Measurements from ENCODE around the gene BTBD9.

Gene BTBD9

GRCh38 chr6:38423746-38424145 lies 216.0 kb downstream of the BTBD9 start:
- no peak for DNase-seq

DNA sequence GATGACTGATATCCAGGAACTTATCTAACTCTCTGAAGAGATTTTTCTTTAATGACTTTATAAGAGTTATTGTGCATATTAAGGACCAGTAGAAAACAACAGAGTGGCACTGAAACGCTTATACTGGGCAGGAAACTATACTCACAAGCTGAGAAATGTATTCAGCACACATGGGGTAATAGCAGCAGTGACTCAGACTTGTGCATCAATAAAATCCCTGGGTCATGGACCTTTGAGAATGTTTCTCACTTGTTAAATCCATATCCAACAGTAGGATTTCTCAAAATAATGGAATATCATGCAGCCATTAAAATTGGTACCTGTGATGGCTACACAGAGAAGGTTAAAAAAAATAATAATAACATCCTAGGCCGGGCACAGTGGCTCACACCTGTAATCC lies 219.5 kb downstream of the BTBD9 start:
- DNase-seq = no peak

DNA sequence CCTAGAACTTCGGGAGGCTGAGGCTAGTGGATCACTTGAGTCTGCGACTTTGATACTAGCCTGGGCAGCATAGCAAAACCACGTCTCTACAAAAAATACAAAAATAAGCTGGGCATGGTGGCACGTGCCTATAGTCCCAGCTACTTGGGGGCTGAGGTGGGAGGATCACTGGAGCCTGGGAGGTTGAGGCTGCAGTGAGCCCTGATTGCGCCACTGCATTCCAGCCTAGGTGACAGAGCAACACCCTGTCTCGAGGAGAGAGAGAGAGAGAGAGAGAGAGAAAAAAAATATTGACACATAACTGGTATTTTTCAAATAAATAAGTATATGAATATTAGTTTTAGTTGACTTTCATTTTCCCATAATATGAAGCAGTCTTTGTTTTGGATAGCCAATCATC lies 222.2 kb downstream of the BTBD9 start:
- DNase-seq = no peak

DNA sequence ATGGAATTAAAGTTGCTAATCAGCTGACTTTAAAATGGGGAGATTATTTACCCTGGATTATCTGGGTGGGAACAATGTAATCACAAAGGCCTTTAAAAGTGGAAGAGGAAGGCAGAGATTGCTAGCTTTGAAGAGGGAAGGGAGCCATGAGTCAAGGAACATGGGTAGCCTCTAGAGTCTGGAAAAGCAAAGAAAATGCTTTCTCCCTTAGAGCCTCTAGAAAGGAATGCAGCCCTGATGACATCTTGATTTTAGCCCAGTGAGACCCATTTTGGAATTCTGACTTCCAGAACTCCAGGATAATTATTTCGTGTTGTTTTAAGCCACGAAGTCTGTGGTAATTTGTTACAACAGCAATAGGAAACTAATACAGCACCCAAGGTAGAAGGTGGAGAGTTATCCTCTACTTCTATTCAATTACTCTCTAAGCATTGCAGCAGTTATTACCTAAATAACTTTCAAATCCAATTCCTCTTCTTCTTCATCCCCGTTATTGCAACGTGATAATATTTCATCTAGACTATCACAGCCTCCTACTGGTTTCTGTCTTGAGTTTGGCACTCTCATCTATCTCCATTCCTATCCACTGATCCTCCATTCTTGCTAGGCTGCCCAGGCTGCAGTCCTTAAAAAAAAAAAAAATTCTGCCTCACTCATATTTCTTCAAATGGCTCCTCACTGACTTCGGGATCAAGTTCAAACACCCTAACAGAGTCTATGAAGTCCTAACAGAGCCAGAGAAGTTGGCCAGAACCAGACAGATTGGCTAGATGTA lies 224.3 kb downstream of the BTBD9 start:
- DNase-seq = no peak

DNA sequence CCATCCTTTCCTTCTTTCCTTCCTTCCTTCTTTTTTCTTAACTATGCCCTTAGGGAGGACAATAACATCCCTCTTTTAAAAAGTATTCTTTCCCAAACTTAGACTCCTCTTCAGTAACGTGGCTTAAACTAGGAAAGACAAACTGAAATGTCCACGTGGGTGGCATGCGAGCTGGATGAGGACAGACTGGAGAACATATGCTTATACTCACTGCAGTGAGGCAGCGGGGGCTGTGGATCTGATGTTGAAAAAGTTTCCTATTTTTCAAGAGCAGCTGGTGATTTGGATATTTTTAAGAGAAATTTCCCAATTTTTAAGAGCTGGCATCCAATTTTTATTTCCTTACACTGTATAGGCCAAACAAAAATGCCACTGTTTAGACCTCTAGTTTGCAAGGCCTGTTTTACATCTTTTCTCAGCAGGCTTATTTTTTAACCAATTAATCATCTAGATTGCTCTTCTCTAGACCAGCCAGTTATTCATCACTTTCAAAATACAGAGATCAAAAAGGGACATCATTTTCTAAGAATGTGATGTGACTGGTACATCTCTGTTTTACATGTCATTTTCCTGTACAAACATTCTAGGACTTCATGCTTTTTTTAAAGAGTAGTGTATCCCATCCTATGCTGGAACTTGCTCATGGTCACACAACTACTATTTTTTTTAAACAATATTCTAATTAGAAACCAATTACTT lies 226.5 kb downstream of the BTBD9 start:
- DNase-seq = no peak

DNA sequence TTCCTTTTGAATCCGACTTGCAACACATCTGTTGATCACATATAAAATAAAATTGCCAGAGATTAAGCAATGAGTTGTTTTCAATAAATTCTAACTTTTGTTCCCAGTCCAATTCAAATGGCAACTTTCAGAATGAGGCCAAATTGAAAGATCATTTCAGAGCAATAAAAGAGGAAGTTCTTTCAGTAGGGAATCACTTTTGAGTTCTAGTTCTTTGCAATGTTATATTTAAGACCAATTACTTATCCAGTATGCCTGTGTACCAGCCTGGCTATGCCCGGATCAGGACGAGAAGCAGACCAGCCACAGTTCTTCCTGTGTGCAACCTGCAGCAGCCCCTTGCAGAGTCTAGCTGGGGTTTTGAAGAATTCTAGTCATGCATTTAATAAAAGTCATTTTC lies 232.5 kb downstream of the BTBD9 start:
- no peak for DNase-seq

GRCh38 chr6:38406096-38406495 lies 233.6 kb downstream of the BTBD9 start:
- no peak for DNase-seq

- DNase-seq = no peak
Measured at GRCh38 chr6:38404900-38405556, 234.7 kb downstream of the BTBD9 start.

DNA sequence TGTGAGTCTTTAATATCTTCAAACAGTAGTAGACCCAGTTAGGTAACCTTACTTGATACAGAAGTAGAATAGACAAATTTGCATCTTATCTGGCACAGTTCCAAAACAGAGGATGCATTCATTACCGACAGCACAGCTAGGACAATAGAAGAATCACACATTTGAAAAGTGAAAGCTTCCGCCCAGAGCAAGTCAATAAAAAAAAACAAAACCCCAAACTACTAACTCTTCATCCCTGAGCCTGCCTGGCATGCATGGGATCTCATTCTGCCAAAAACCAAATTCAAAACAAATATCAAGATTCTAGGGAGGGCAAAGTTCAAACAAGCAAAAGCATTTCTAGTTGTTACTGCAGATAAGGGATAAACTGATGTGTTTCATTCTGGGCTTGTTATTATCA lies 235.4 kb downstream of the BTBD9 start:
- DNase-seq = peak; percentile 73

DNA sequence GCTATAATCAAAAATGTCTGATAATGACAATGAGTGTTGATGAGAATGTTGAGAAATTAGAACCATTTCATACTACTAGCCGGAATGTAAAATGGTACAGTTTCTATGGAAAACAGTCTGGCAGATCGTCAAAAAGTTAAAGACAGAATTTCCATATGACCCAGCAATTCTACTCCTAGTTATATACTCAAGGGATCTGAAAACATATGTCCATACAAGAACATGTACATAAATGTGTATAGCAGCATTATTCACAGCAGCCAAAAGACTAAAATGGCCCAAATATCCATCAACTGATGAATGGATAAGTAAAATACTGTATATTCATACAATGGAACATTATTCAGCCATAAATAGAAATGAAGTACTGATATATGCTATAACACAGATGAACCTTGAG lies 236.2 kb downstream of the BTBD9 start:
- DNase-seq = no peak

- no peak for DNase-seq
Measured at GRCh38 chr6:38400764-38401163, 239.0 kb downstream of the BTBD9 start.

DNA sequence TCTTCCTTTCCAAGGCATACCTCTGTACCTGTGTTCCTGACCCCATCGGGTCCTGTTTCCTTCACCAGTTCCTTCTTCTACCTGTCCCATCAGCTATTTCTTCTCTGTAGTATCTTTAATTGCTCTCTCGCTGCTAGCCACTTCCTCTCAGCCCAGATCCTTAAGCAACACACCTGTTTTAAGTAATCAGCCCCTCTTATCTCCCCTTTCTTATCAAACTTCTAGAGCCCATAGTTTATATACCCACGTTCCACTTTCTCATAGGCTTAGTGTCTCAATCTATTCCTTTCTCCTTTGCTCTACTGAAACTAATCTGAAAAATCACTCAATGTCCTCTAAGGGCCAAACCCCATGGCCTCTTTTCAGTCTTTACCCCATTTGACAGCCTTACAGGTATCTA lies 239.6 kb downstream of the BTBD9 start:
- no peak for DNase-seq

DNA sequence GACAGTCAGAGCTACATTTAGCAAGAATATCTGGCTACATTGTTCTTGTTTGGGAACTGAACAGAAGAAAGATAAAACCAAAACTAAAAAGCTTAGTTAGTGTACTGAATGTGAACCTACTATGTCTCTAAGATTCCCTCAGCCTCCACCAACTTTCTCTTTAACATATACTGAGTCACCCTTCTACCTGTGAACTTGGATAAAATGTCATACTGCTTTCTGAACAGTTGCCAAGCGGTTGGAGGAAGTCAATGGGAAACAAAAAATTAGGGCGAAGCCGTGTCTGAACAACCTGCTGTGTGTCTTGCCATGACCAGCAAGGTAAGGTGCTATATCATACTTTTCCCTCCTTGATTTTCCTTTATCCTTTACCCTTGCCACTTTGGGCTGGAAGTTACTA lies 243.5 kb downstream of the BTBD9 start:
- no peak for DNase-seq

DNA sequence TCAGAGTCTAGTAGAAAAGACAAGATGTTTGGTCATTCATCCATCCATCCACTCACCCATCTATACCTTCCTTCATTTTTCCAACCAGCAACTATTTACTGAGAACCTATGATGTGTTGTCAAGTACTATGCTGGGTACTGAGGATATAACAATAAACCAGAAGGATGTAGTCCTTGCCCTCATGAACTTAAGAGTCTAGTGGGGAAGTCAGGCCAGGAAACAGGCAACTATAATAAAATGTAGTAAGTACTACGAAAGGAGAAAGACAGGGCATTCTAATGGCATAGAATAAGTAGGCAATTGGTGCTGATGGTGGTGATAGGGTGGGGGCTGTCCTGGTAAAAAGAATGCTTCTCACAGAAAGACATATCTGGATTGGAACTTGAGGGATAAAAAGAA lies 245.7 kb downstream of the BTBD9 start:
- DNase-seq = no peak

- no peak for DNase-seq
Measured at GRCh38 chr6:38391626-38392579, 247.8 kb downstream of the BTBD9 start.

- no peak for DNase-seq
Measured at GRCh38 chr6:38391206-38391605, 248.5 kb downstream of the BTBD9 start.

DNA sequence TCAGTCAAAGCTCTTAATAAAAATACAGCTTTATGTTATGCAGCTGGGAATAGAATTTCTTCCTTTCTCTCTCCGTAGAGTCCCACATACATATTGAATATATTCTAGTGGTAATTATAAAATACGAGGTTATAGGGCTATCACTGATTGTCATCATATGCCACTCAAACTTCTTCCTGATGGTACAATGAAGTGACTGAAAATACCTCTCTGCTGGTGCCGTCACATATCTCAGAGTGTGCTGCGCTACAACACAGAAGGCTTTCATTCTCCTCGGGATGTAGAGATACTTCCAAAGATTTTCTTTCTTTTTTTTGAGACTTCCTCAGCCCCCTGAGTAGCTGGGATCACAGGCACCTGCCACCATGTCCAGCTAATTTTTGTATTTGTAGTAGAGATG lies 249.9 kb downstream of the BTBD9 start:
- DNase-seq = no peak

DNA sequence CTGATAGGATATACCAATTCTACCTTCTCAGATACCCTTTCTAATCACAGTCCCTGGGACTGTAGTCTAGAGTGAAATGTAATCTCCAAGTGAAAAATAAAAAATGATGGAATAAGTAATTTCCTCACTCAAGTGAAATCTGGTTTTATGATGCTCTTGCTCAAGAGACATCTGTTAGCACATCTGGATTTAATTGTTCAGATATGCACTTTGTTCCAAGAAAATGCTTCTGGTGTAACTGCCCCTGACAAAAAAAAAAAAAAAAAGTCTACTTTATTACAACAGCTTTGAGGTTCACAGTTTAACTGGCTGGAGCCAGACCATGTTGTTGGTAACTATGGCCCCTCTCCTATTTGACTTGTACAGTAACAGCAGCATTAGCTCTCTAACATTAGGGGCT lies 251.8 kb downstream of the BTBD9 start:
- DNase-seq = no peak

- DNase-seq = no peak
Measured at GRCh38 chr6:38387461-38387860, 252.3 kb downstream of the BTBD9 start.

GRCh38 chr6:38378801-38379200 lies 260.9 kb downstream of the BTBD9 start:
- DNase-seq = no peak

- DNase-seq = no peak
Measured at GRCh38 chr6:38375937-38376336, 263.8 kb downstream of the BTBD9 start.

- DNase-seq = no peak
Measured at GRCh38 chr6:38375341-38375740, 264.4 kb downstream of the BTBD9 start.

DNA sequence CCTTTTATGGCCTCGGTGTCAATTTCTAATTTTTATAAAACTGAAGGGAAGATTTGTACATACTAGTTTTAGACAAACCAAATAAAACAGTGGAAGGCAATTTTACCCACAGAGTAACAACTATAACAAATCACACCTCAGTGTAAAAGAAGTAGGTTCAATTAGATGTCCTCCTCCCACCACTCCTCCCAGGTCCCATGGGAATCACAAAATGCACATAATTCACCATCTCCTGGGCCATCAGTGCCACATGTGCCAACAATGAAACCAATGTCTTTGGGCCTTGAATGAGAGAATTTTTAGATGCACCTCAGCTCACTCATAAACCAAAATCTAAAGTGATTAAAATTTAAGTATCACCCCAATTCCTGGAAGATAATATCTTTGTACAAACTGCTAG lies 267.8 kb downstream of the BTBD9 start:
- DNase-seq = no peak

Data from NCI-H748 treated with DMSO at 0.1 percent for 48 hours (cell line).